Fibroblast of villous mesenchyme (primary cell): Measurements from ENCODE around the gene ARHGEF28. TPM values are rescaled to one million over a fixed set of nuclear protein-coding genes. Genes with fewer than 3 reads are reported as not detected.

ENCODE experiments used
- DNase-seq: peaks from one replicate; pipeline ENCODE4 v3.0.0-alpha.2; 2010; ENCODE audit warnings: low read depth
- H3K4me3 ChIP-seq: 2 replicates; pipeline ENCODE4 v1.5.1; 2011; ENCODE audit warnings: low read depth, mild to moderate bottlenecking, low read length
- CTCF ChIP-seq: IDR thresholded peaks from 2 replicates; pipeline ENCODE4 v1.5.1; 2012; ENCODE audit warnings: low read depth, mild to moderate bottlenecking, low read length; ENCODE audit not compliant: insufficient read depth
- total RNA-seq: library from RNA; depleted of rRNA; stranded (reverse); fragments of >200 nt; gene quantifications from 2 replicates; pipeline ENCODE4 v1.2.3, GENCODE V29; 2012

The ARHGEF28 gene
- total RNA-seq, 1 donor = 40.2 TPM

GRCh38 chr5:73691302-73692080 lies 65.5 kb downstream of the ARHGEF28 start:
- no peak for TF ChIP-seq CTCF
- DNase-seq = no peak
- no peak overlapping the region for H3K4me3 ChIP-seq

- no peak overlapping the region for H3K4me3 ChIP-seq
- peak; percentile 62 for DNase-seq
- no peak for TF ChIP-seq CTCF
These were observed 66.2 kb downstream of the ARHGEF28 start for GRCh38 chr5:73692166-73692640.

GRCh38 chr5:73692981-73693380 lies 67.0 kb downstream of the ARHGEF28 start:
- H3K4me3 ChIP-seq = no peak overlapping the region
- DNase-seq = no peak
- no peak for TF ChIP-seq CTCF

GRCh38 chr5:73693573-73694061 lies 67.6 kb downstream of the ARHGEF28 start:
- TF ChIP-seq CTCF = peak; percentile 65
- DNase-seq = peak; percentile 48
- no peak overlapping the region for H3K4me3 ChIP-seq

GRCh38 chr5:73694089-73694488 lies 68.1 kb downstream of the ARHGEF28 start:
- H3K4me3 ChIP-seq = no peak overlapping the region
- DNase-seq = no peak
- TF ChIP-seq CTCF = no peak

GRCh38 chr5:73698011-73698410 lies 72.0 kb downstream of the ARHGEF28 start:
- no peak for TF ChIP-seq CTCF
- DNase-seq = no peak
- no peak overlapping the region for H3K4me3 ChIP-seq
